OCI-LY1 (cell line): ENCODE data around the gene SH3D19.

Source experiments
- H2AFZ ChIP-seq: fragments of 200-600 bp; sonication (generic), shearing (Covaris generic); 2 replicates; pipeline ENCODE4 v1.6.0; 2014; ENCODE audit warnings: antibody characterized with exemption, mild to moderate bottlenecking, low read length
- H3F3A ChIP-seq: fragments of 200-600 bp; sonication (generic), shearing (Covaris generic); 2 replicates; pipeline ENCODE4 v1.6.0; 2014; ENCODE audit warnings: mild to moderate bottlenecking, antibody characterized with exemption, low read length, moderate library complexity; ENCODE audit not compliant: insufficient read depth
- H3K27ac ChIP-seq: fragments of 200-600 bp; sonication (generic); 2 replicates; pipeline ENCODE4 v1.5.1; 2014; ENCODE audit warnings: low read length, mixed run types, mild to moderate bottlenecking, low read depth; ENCODE audit not compliant: poor library complexity, severe bottlenecking
- H3K27me3 ChIP-seq: fragments of 200-600 bp; sonication (generic); 2 replicates; pipeline ENCODE4 v1.6.0; 2014; ENCODE audit warnings: antibody characterized with exemption, mild to moderate bottlenecking, low read length, moderate library complexity; ENCODE audit not compliant: insufficient read depth
- H3K36me3 ChIP-seq: fragments of 200-600 bp; sonication (generic); 2 replicates; pipeline ENCODE4 v1.6.1; 2014; ENCODE audit warnings: mild to moderate bottlenecking, antibody characterized with exemption, low read length, moderate library complexity, mixed read lengths; ENCODE audit not compliant: insufficient read depth
- H3K4me1 ChIP-seq: fragments of 200-600 bp; sonication (generic); 2 replicates; pipeline ENCODE4 v1.5.1; 2014; ENCODE audit warnings: mild to moderate bottlenecking, low read length, moderate library complexity; ENCODE audit not compliant: insufficient read depth, severe bottlenecking
- H3K4me2 ChIP-seq: fragments of 200-600 bp; sonication (generic), shearing (Covaris generic); 2 replicates; pipeline ENCODE4 v1.6.1; 2014; ENCODE audit warnings: low read length
- H3K4me3 ChIP-seq: fragments of 200-600 bp; sonication (generic); 2 replicates; pipeline ENCODE4 v1.5.1; 2014; ENCODE audit warnings: low read length, low read depth, mild to moderate bottlenecking, mixed read lengths; ENCODE audit not compliant: poor library complexity, severe bottlenecking
- H3K79me2 ChIP-seq: fragments of 200-600 bp; shearing (Covaris generic); 2 replicates; pipeline ENCODE4 v1.6.1; 2016; ENCODE audit warnings: mixed run types, low read length, mixed read lengths; ENCODE audit not compliant: insufficient read depth
- H3K9ac ChIP-seq: fragments of 200-600 bp; sonication (generic), shearing (Covaris generic); 2 replicates; pipeline ENCODE4 v1.6.1; 2014; ENCODE audit warnings: mild to moderate bottlenecking, low read length, mixed read lengths
- H3K9me2 ChIP-seq: fragments of 200-600 bp; sonication (generic), shearing (Covaris generic); 2 replicates; pipeline ENCODE4 v1.6.1; 2014; ENCODE audit warnings: low read depth, mild to moderate bottlenecking, low read length, mixed read lengths
- H3K9me3 ChIP-seq: fragments of 200-600 bp; shearing (Covaris generic); 2 replicates; pipeline ENCODE4 v1.6.1; 2014; ENCODE audit warnings: low read length, mixed read lengths
- H4K20me1 ChIP-seq: fragments of 200-600 bp; sonication (generic), shearing (Covaris generic); 2 replicates; pipeline ENCODE4 v1.6.0; 2016; ENCODE audit warnings: mild to moderate bottlenecking, low read length; ENCODE audit not compliant: insufficient read depth
- EZH2 ChIP-seq: fragments of 200-600 bp; sonication (generic), shearing (Covaris generic); IDR thresholded peaks from 2 replicates; pipeline ENCODE4 v1.8.0; 2017; ENCODE audit warnings: borderline replicate concordance, mixed run types, mild to moderate bottlenecking, antibody characterized with exemption, low read length, moderate library complexity, mixed read lengths
- TF ChIP-seq, protein P1 (sequence below): fragments of 200-600 bp; sonication (generic), shearing (Covaris generic); IDR thresholded peaks from 2 replicates; pipeline ENCODE4 v1.5.1; 2017; ENCODE audit warnings: mild to moderate bottlenecking, antibody characterized with exemption, low read length, moderate library complexity, mixed read lengths

SH3D19 gene

DNA sequence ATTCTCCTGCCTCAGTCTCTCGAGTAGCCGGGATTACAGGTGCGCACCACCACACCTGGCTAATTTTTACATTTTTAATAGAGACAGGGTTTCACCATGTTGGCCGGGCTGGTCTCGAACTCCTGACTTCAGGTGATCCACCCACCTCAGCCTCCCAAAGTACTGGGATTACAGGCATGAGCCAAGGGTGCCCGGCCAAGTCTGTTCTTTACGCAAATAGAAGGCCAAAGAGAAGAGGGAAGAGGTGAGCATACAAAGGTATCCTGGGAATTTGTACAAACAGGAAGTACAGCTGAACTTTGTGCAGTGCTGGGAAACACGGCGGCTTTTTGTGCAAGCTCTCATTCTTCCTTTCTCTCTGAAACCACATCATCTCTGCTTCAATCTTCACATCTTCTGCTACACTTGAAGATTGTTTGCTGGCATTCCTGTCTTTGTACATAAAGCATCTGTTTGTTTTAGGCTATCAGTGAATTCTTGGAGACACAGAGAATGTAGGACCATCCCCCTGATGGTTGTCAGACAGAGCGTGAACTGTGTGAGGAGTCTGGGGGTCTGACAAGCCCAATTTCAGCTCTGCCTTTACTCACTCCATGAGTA, 120.4 kb downstream of the SH3D19 start:
- H2AFZ ChIP-seq = no peak overlapping the region
- no peaks in the 10 kb centered on the region for H3F3A ChIP-seq
- no peak for TF ChIP-seq EZH2
- TF ChIP-seq, protein P1, sequence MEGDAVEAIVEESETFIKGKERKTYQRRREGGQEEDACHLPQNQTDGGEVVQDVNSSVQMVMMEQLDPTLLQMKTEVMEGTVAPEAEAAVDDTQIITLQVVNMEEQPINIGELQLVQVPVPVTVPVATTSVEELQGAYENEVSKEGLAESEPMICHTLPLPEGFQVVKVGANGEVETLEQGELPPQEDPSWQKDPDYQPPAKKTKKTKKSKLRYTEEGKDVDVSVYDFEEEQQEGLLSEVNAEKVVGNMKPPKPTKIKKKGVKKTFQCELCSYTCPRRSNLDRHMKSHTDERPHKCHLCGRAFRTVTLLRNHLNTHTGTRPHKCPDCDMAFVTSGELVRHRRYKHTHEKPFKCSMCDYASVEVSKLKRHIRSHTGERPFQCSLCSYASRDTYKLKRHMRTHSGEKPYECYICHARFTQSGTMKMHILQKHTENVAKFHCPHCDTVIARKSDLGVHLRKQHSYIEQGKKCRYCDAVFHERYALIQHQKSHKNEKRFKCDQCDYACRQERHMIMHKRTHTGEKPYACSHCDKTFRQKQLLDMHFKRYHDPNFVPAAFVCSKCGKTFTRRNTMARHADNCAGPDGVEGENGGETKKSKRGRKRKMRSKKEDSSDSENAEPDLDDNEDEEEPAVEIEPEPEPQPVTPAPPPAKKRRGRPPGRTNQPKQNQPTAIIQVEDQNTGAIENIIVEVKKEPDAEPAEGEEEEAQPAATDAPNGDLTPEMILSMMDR = no peak
- no peak overlapping the region for H3K27ac ChIP-seq
- H3K9me3 ChIP-seq = no peaks in the 10 kb centered on the region
- H3K4me1 ChIP-seq = no peaks in the 10 kb centered on the region
- no peaks in the 10 kb centered on the region; the same call in 1 of the 2 replicates for H3K27me3 ChIP-seq
- no peaks in the 10 kb centered on the region for H4K20me1 ChIP-seq
- no peaks in the 10 kb centered on the region for H3K79me2 ChIP-seq
- H3K4me3 ChIP-seq = no peak overlapping the region
- H3K9ac ChIP-seq = no peak overlapping the region
- no peaks in the 10 kb centered on the region for H3K36me3 ChIP-seq
- H3K9me2 ChIP-seq = no peaks in the 10 kb centered on the region
- no peak overlapping the region for H3K4me2 ChIP-seq

DNA sequence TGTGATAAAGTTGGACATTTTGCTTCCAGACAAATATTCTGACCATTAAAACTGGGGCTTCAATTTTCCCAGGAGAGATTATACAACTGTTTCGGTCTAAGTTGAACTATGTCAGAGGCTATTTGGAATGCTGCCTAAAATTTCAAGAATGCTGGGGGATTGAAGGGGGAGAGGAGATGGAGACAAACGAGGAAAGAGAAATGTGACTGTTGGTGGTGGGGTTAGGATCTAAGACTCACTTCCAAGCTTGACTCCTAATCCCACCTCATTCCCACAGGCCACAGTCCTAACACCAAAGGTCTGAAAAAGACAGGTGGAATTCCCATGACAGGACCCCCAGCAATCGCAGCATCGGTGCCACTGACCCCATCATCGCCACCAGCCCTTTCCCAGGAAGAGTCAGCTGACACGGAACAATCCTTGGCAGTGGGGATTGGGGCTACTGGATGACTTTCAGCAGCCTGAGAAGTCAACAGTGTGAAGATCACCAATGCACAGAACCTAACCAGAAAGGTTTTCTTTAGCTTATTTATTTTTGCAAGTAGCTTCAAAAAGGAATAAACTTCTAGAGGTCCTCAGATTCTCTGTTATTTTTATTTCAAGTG, 122.5 kb downstream of the SH3D19 start:
- no peak overlapping the region for H3K27ac ChIP-seq
- H3F3A ChIP-seq = no peaks in the 10 kb centered on the region
- no peaks in the 10 kb centered on the region; the same call in 1 of the 2 replicates for H3K27me3 ChIP-seq
- H4K20me1 ChIP-seq = no peaks in the 10 kb centered on the region
- H3K9me3 ChIP-seq = no peaks in the 10 kb centered on the region
- no peaks in the 10 kb centered on the region for H3K4me1 ChIP-seq
- no peak overlapping the region for H3K4me3 ChIP-seq
- no peaks in the 10 kb centered on the region for H3K79me2 ChIP-seq
- no peak for TF ChIP-seq EZH2
- TF ChIP-seq, protein P1 = no peak
- no peak overlapping the region for H2AFZ ChIP-seq
- H3K9me2 ChIP-seq = no peaks in the 10 kb centered on the region
- no peak overlapping the region for H3K4me2 ChIP-seq
- no peaks in the 10 kb centered on the region for H3K36me3 ChIP-seq
- H3K9ac ChIP-seq = no peak overlapping the region

DNA sequence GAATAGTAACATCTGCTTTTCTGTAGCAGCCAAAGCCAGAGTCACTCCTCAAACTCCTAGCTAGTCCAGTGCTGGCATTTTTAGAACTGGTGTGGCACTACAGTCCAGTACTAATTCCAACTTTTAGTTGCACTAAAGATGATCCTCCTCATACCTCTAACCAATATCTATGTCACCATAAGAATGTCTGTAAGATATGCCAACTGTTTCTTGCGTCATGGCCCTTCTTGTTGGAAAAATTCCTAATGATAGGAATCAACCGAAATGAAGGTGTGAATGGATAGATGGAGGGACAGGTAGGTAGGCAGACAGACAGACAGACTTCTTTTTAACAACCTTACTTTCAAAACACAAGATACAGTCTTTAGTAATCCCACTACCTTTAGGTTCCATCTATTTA, 123.0 kb downstream of the SH3D19 start:
- no peak overlapping the region for H3K4me3 ChIP-seq
- TF ChIP-seq, protein P1 = no peak
- no peak for TF ChIP-seq EZH2
- no peaks in the 10 kb centered on the region for H3K4me1 ChIP-seq
- no peaks in the 10 kb centered on the region; the same call in 1 of the 2 replicates for H3K27me3 ChIP-seq
- no peak overlapping the region for H3K9ac ChIP-seq
- no peak overlapping the region for H3K27ac ChIP-seq
- no peaks in the 10 kb centered on the region for H4K20me1 ChIP-seq
- H3K9me3 ChIP-seq = no peaks in the 10 kb centered on the region
- H3K4me2 ChIP-seq = no peak overlapping the region
- no peaks in the 10 kb centered on the region for H3F3A ChIP-seq
- no peak overlapping the region for H2AFZ ChIP-seq
- H3K79me2 ChIP-seq = no peaks in the 10 kb centered on the region
- H3K36me3 ChIP-seq = no peaks in the 10 kb centered on the region
- no peaks in the 10 kb centered on the region for H3K9me2 ChIP-seq
